ENCODE measurements around the gene CD1C.

Gene CD1C

DNA sequence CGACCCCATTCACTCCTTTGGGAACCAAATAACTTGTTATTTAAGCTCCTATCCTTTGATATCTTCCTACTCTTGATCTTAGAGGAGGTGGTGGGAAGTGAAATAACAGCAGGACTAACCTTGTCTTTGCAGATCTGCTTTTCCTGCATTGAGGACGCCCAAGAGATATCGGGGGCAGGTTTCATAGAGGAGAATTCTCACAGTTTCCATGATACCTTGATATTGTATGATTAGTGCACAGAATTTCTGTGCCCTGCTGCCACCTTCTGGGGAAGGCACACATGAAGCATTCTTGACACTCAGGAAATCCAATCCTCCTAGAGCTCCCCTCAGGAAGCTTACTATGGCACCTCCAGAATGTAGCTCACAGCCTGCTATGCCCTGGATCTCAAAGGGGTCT is 40.0 kb downstream of the CD1C start:
- DNase-seq: no peak

DNA sequence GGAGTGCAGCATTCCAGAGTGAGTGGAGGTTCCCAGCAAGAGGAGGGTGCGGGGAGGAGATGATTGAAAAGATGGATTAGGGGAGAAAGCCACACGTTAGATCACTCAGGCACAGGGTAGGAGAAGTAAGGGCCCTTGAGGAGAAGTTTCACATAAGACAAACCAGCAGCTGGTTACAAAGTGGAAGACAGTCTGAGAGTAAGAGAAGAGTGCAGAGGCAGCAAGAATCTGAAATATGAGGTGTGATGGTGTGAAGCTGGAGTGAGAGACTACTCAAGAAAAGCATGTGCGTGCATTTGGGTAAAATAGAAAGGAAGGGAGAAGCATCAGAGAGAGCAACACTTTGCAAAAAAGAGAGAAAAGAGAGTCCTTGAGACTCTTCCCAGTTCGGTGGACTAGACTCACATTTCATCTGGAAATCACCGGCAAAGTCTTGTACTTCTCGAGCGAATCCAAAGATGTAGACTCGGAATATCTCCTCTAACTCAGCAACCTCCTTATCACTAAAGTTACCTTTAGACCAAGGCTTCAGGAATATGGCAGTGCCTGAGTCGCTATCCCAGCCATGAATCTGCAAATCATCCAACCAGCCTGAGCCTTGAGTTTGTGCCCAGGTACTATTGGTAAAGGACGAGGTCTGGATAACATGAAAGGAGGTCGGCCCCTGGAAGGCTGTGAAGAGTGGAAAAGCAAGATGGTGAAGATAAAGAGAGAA is 40.8 kb downstream of the CD1C start:
- no peak for DNase-seq

DNA sequence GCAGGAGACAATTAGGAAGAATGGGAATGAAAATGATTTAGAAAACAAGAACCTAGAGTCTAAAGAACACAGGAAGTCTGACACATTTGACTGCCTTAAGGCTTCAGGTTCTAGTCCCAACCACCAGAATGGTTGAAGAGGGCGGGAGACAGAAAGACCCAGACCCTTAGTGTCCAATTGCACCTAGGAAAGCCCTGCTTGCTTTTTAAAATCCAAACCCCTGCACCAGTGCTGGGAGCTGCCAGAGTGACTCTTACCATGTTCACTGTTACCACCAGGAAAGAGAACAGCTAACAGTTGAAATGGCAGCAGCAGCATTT is 41.3 kb downstream of the CD1C start:
- DNase-seq: no peak

DNA sequence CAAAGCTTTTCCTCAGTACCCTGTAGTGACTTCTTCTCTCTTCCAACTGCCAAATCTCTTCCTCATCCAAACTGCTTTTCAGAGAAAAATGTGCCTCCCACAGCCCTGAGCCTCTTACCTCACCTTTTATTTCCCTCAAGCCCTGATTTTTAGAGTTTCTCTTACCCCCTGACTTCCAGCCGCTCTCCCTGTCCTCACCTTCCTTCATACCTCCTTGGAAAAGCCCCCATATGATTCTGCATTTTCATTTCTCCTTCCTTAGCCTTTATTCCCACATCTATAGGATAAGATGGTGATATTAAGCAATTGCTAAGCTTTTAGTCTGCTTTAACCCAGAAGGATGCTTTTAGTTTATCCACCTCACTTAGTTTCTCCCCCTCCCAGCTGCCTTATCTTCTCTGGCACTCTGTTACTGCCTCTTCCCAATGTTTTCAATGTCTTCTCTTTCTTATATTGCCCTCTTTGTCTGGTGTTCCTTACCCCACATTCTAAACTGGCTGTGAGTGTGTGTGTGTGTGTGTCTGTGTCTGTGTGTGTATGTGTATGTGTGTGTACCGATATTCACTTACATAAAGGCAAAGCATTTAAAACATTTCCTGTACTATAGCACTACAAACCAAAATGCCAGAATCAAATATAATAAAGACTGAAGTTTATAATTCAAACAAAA is 41.9 kb downstream of the CD1C start, which contains the start of gene CD1B:
Gene CD1B (minus strand): TSS at position 51 of the 670 bp plus-strand sequence. CDS start 108 bp downstream, outside the sequence.
- DNase-seq: no peak

DNA sequence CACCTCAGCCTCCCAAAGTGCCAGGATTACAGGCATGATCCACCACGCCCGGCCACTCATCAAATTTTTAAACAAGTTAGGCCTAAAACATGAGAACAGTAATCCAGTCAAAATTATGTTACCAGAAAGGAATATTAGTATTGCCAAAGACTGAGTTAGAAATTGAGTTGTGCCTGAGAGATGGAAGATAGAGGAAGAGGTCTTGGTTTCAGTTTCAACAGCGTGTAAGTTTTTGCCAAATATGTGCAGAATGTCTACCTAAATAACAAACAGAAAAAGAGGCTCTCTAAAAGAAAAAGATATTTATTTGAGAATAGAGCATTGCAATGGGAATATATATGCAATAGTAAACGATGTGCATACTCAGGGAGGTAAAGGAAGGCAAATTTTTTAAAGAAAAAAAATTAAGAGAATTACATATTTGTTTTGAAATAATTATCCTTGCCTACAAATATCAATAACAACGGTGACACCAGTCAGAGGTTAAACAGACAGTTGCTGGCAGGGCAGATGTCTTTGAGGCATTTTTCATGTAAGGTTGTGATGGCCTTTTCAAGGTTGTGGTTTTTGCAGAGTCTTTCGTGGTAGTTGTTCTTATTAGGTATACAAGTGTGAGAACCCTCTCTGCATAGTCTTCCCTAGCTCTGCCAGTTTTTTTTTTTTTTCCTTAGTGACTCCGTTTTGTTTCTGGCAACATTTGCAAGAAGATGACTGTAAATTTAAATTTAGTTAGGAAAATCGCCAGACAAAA is 43.9 kb downstream of the CD1C start:
- DNase-seq: no peak

DNA sequence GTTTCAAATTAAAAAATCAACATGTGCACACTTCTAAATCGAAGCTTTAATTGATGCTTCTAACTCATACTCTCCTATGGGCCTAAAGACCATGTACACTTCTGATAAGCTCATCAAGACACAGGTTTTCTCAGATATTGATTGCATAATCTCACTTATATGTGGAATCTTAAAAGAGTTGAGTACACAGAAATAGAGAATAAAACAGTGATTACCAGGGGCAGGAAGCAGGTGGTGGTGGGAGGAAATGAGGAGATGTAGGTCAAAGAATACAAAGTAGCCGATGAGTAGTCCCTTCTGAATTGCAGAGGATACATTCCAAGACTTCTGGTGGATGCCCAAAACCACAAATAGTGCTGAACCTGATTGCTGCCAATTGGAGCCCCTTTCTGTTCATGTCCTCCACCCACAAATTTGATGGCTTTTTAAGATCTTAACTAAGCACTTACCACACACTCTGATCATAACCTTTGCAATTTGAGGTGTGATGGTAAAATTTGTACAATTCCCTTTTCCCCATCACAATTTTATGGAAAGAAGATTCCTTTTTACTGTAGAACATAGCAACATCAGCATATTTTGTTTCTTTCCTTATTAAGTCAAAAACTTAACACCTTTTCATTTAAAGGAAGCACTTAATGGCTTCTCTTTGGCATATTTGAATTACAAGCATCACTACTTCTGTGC is 44.9 kb downstream of the CD1C start:
- DNase-seq: no peak

DNA sequence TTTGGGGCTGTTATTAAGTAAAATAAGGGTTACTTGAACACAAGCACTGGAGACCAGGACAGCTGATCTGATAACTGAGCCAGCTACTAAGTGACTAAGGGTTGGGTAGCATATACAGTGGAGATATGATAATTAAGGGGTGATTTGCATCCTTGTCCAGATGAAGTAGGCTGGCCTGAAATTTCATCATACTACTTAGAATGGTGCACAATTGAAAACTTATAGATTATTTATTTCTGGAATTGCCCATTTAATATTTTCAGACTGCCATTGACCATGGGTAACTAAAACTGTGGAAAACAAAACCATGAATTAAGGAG is 45.5 kb downstream of the CD1C start:
- no peak for DNase-seq

DNA sequence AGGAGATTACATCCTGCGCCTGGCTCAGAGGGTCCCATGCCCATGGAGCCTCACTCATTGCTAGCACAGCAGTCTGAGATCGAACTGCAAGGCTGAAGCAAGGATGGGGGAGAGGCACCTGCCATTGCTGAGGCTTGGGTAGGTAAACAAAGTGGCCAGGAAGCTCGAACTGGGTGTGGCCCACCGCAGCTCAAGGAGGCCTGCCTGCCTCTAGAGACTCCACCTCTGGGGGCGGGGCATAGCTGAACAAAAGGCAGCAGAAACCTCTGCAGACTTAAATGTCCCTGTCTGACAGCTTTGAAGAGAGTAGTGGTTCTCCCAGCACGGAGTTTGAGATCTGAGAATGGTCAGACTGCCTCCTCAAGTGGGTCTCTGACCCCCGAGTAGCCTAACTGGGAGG is 46.7 kb downstream of the CD1C start:
- peak; percentile 14 to 15 for DNase-seq

Measured in SHP77 (cell line).